Activated CD4-positive, alpha-beta T cell treated with anti-CD3 and anti-CD28 coated beads, Interleukin-2, Interleukin-4, amounts not matched to agents 100 ng/mL and 50 ng/mL, durations not matched to agents 16 hours and 8 hours (primary cell): Measurements from ENCODE around the gene TMED6.
A peak's percentile ranks its signal among the peaks of the same experiment; 100 is the strongest.
"Not testable (repeated sequence)": the region's sequence is repeated elsewhere in the genome, so short reads cannot be mapped to it uniquely, and the experiment has no call there.

ENCODE experiments used
- DNase-seq: peaks from one replicate; pipeline ENCODE4 v3.0.0-alpha.2; 2020; ENCODE audit warnings: low spot score

TMED6 gene

DNA sequence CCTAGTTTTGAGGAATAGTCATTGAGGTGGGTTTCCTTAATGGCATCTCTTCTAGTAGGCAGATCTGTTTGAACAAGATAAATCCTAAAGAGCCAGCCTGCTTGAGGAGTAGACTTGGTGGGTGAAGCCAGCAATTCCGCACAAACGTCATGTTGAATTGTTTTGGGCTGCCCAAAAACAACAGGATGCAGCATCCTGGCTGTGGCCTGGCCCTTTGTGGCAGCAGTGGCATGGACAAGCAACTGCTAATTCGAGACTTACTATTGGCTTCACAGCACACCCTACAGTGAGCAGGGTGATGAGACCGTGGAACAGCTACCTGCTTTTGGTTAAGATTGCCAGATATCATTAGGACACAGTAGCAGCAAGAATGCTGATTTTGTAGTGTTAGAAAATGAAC lies 49.7 kb downstream of the TMED6 start:
- DNase-seq: no peak

DNA sequence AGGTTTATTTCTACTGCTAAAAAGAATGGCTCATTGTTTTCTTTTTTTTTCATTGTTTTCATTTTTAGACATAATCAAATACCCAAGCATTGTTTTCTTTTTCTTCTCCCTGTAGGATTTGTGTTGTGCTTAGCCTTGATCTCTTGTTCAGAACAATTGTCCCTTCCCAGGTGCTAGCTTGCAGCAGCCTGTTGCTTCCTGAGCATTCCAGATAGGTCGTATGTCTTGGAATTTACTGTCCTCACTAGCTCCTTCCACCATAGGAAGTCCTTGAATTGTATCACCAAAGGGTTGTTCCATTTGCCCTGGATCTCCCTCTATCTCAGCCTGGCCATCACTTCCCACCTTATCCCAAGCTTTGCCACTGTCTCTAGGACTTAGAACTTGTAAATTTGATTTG lies 50.4 kb downstream of the TMED6 start:
- no peak for DNase-seq

DNA sequence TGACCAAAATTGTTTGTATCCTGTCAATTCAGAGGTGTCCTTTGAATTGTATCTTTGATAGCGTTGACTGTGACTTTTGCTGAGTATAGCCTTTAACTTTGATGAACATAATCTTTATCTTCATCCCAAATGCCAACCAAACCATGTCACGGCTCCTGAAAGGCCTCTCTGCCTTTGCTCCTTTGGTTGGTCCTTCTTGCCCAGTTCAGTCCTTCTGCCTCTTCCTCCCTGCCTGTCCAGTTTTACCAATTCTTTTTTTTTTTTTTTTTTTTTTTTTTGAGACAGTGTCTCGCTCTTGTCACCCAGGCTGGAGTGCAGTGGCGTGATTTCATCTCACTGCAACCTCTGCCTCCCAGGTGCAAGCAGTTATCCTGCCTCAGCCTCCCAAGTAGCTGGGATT lies 53.3 kb downstream of the TMED6 start:
- no peak for DNase-seq

DNA sequence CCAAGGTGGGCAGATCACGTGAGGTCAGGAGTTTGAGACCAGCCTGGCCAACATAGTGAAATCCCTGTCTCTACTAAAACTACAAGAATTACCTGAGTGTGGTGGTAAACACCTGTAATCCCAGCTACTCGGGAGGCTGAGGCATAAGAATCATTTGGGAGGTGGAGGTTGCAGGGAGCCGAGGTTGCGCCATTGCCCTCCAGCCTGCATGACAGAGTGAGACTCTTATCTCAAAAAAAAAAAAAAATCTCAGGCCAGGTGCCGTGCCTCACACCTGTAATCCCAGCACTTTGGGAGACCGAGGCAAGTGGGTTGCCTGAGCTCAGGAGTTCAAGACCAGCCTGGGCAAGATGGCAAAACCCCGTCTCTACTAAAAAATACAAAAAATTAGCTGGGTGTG lies 54.8 kb downstream of the TMED6 start:
- DNase-seq: not testable (repeated sequence)

DNA sequence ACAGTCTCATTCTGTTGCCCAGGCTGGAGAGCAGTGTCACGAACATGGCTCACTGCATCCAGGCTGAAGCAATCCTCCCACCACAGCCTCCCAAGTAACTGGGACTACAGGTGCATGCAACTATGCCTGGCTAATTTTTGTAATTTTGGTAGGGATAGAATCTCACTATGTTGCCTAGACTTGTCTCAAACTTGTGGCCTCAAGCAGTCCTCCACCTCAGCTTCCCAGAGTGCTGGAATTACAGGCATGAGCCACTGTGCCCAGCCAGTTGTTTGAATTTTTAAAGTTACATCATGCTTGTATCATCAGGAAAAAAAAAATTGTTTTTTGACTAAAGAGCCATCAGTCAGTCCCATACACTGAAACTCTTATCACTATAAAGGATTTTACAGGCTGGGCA lies 57.5 kb downstream of the TMED6 start:
- DNase-seq: no peak

DNA sequence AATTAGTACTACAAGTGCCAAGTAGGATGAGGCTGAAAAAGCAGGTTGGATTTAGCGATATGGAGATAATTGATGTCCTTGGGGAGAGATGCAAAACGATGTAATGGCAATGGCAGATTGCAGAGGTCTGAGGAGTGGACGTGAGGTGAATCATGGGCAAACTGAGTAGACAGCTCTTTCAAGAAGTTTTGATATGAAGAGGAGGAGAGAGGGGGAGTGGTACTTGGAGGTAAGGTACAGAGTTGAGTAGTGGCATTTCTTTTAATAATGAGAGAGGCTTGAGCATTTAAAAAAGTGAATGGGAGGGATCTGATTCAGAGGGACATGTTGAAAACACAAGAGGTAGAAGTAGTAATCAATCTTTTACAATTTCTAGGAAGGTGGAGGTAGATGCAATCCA lies 58.2 kb downstream of the TMED6 start:
- DNase-seq: peak; percentile 25
